OCI-LY3 (cell line): ENCODE measurements around the gene DSTN.

Experiments
- CTCF ChIP-seq: fragments of 200-600, 300-600 bp; sonication (generic); IDR thresholded peaks from 2 replicates; pipeline ENCODE4 v1.5.1; 2014; ENCODE audit warnings: antibody characterized with exemption, low read length, low read depth
- EZH2phosphoT487 ChIP-seq: fragments of 200-600 bp; shearing (Covaris generic); IDR thresholded peaks from 2 replicates; pipeline ENCODE4 v1.6.1; 2018; ENCODE audit warnings: antibody characterized with exemption, mixed run types, low read depth

- no peak for TF ChIP-seq CTCF
- TF ChIP-seq EZH2phosphoT487: no peak
These were observed 27.4 kb upstream of the DSTN start for GRCh38 chr20:17542481-17542880.
